ENCODE results near the gene FOXE3. TPM values are rescaled to one million over a fixed set of nuclear protein-coding genes. Genes with fewer than 3 reads are reported as not detected.

FOXE3 gene
- polyA plus RNA-seq, 2 of the 4 experiments (the other 2 are of a cell fraction): 0.08 TPM; not detected in 1

DNA sequence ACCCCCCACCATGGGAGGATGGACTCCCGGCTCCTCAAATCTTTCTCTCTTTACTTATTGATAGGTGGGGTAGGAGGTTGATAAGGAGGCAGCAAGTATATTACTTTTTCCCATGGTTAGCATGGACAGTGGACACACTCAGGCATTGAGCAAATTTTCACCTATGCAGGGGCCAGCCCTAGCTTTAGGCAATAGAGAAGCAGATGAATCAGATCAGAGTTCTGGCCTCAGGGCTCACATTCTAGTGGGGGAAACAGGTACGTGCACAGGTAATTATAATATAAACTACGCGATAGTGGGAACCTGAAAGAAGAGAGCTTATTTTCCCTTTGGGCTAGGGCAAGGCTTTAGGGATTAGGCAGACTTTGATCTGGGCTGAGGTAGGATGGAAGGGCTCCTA is 13.5 kb upstream of the FOXE3 start:
- no peak for ATAC-seq
- H3K4me1 ChIP-seq: no peaks in the 10 kb centered on the region
- H3K4me3 ChIP-seq: no peak overlapping the region
- no peak overlapping the region for H3K4me2 ChIP-seq
- H3K9me3 ChIP-seq: no peaks in the 10 kb centered on the region
- POLR2A ChIA-PET: no interaction called here
- CTCF ChIA-PET: interaction anchor here (0.8 to 1.5 kb wide), 3 partner anchors 9 to 30 kb away, joined by 3 to 5 read pairs (median 5); no protein-coding TSS in a partner anchor
- no peak for DNase-seq (ENCODE audit: low read depth in 1 of 2, low spot score in 1 of 2)
- TF ChIP-seq CHD4 (IDR thresholded peaks at IDR 0.05; ENCODE audit: borderline replicate concordance) (no peak), HOXA7 (CRISPR knock-in tag; IDR thresholded peaks at IDR 0.05) (no peak), FOSB (CRISPR knock-in tag; IDR thresholded peaks at IDR 0.05) (no peak), POLR2A (IDR thresholded peaks at IDR 0.05; ENCODE audit: low read length) (no peak), CEBPB (IDR thresholded peaks at IDR 0.05) (no peak), FOSL2 (IDR thresholded peaks at IDR 0.05) (no peak), FOSL2 (CRISPR knock-in tag; IDR thresholded peaks at IDR 0.05) (no peak), EHF (CRISPR knock-in tag; IDR thresholded peaks at IDR 0.05) (no peak)
- TF ChIP-seq, protein P1, sequence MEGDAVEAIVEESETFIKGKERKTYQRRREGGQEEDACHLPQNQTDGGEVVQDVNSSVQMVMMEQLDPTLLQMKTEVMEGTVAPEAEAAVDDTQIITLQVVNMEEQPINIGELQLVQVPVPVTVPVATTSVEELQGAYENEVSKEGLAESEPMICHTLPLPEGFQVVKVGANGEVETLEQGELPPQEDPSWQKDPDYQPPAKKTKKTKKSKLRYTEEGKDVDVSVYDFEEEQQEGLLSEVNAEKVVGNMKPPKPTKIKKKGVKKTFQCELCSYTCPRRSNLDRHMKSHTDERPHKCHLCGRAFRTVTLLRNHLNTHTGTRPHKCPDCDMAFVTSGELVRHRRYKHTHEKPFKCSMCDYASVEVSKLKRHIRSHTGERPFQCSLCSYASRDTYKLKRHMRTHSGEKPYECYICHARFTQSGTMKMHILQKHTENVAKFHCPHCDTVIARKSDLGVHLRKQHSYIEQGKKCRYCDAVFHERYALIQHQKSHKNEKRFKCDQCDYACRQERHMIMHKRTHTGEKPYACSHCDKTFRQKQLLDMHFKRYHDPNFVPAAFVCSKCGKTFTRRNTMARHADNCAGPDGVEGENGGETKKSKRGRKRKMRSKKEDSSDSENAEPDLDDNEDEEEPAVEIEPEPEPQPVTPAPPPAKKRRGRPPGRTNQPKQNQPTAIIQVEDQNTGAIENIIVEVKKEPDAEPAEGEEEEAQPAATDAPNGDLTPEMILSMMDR (IDR thresholded peaks at IDR 0.05): no peak
- TF ChIP-seq, protein P2, sequence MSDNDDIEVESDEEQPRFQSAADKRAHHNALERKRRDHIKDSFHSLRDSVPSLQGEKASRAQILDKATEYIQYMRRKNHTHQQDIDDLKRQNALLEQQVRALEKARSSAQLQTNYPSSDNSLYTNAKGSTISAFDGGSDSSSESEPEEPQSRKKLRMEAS (IDR thresholded peaks at IDR 0.05): no peak
- TF ChIP-seq, protein P3, sequence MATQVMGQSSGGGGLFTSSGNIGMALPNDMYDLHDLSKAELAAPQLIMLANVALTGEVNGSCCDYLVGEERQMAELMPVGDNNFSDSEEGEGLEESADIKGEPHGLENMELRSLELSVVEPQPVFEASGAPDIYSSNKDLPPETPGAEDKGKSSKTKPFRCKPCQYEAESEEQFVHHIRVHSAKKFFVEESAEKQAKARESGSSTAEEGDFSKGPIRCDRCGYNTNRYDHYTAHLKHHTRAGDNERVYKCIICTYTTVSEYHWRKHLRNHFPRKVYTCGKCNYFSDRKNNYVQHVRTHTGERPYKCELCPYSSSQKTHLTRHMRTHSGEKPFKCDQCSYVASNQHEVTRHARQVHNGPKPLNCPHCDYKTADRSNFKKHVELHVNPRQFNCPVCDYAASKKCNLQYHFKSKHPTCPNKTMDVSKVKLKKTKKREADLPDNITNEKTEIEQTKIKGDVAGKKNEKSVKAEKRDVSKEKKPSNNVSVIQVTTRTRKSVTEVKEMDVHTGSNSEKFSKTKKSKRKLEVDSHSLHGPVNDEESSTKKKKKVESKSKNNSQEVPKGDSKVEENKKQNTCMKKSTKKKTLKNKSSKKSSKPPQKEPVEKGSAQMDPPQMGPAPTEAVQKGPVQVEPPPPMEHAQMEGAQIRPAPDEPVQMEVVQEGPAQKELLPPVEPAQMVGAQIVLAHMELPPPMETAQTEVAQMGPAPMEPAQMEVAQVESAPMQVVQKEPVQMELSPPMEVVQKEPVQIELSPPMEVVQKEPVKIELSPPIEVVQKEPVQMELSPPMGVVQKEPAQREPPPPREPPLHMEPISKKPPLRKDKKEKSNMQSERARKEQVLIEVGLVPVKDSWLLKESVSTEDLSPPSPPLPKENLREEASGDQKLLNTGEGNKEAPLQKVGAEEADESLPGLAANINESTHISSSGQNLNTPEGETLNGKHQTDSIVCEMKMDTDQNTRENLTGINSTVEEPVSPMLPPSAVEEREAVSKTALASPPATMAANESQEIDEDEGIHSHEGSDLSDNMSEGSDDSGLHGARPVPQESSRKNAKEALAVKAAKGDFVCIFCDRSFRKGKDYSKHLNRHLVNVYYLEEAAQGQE (IDR thresholded peaks at IDR 0.05): no peak
- no peak overlapping the region for H3K27ac ChIP-seq
- WGBS (ENCODE audit: missing lambda C conversion rate): 76% methylated on average over 4 of the region's 4 CpGs
- FAIRE-seq: no peak

DNA sequence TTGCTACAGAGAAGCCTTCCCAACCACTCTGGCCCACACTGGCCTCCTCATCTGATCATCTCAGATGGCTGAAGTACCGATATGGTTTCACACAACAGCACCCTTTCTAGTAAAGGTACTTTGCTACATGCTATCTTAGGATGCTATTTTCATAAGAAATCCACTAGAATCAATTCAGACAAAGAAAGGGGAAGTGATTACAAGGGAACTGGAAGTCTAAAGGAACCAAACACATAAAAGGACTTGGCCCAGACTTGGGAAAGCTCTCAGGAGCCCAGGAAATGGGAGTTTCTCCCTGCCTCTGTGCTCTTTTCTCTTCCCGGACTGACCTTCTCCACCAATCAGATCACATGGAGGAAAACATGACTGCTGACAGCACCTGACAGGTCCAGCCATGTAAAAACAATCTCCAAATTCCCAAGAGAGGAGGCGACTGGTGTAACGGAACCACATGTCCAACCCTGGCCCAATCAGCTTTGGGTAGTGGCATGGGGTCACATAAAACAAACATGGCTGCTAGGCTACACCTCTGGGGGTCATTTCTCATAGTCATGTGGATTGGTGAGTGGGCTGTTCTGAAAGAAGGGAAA is 12.7 kb upstream of the FOXE3 start:
- Histone ChIP-seq H3K27ac (no peak overlapping the region), H3K9me3 (no peaks in the 10 kb centered on the region), H3K4me1 (no peaks in the 10 kb centered on the region), H3K4me3 (no peak overlapping the region), H3K4me2 (no peak overlapping the region)
- FAIRE-seq: no peak
- POLR2A ChIA-PET: no interaction called here
- no peak for ATAC-seq
- DNase-seq (ENCODE audit: low read depth in 1 of 2, low spot score in 1 of 2): no peak
- CTCF ChIA-PET: interaction anchor here (1.2 to 1.5 kb wide), 2 partner anchors 10 to 29 kb away, joined by 3 to 5 read pairs; no protein-coding TSS in a partner anchor
- TF ChIP-seq HDAC2 (IDR thresholded peaks at IDR 0.05) (no peak), ZC3H11A (IDR thresholded peaks at IDR 0.05) (no peak), JUNB (IDR thresholded peaks at IDR 0.05) (no peak), HOXB13 (CRISPR knock-in tag; IDR thresholded peaks at IDR 0.05; ENCODE audit: low read depth) (no peak), ZFP36 (IDR thresholded peaks at IDR 0.05; ENCODE audit: borderline replicate concordance, partially characterized antibody) (no peak), FOSB (CRISPR knock-in tag; IDR thresholded peaks at IDR 0.05) (no peak), POLR2AphosphoS2 (conservative IDR thresholded peaks at IDR 0.05; ENCODE audit: low read length) (no peak), ZSCAN20 (CRISPR knock-in tag; IDR thresholded peaks at IDR 0.05) (no peak), GATA3 (IDR thresholded peaks at IDR 0.05; ENCODE audit: borderline replicate concordance) (no peak), BHLHE40 (IDR thresholded peaks at IDR 0.05; ENCODE audit: low read depth, low read length) (no peak), POLR2A (IDR thresholded peaks at IDR 0.05; ENCODE audit: low read length) (no peak), EHMT2 (IDR thresholded peaks at IDR 0.05; ENCODE audit: low read depth) (no peak), NFE2L2 (conservative IDR thresholded peaks at IDR 0.05; ENCODE audit: low read length) (no peak)
- TF ChIP-seq, protein P3 (IDR thresholded peaks at IDR 0.05): no peak
- TF ChIP-seq, protein P4, sequence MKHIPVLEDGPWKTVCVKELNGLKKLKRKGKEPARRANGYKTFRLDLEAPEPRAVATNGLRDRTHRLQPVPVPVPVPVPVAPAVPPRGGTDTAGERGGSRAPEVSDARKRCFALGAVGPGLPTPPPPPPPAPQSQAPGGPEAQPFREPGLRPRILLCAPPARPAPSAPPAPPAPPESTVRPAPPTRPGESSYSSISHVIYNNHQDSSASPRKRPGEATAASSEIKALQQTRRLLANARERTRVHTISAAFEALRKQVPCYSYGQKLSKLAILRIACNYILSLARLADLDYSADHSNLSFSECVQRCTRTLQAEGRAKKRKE (CRISPR knock-in tag; IDR thresholded peaks at IDR 0.05; ENCODE audit: low read depth): no peak
- TF ChIP-seq, protein P5, sequence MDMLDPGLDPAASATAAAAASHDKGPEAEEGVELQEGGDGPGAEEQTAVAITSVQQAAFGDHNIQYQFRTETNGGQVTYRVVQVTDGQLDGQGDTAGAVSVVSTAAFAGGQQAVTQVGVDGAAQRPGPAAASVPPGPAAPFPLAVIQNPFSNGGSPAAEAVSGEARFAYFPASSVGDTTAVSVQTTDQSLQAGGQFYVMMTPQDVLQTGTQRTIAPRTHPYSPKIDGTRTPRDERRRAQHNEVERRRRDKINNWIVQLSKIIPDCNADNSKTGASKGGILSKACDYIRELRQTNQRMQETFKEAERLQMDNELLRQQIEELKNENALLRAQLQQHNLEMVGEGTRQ (IDR thresholded peaks at IDR 0.05): no peak
- 73% methylated on average over 4 of the region's 4 CpGs for whole genome bisulfite sequencing (ENCODE audit: missing lambda C conversion rate)

Measured in A549 (cell line).